Measurements from ENCODE around the gene TGFBR2. TPM values are rescaled to one million over a fixed set of nuclear protein-coding genes. Genes with fewer than 3 reads are reported as not detected.

The TGFBR2 gene
- total and polyA plus RNA-seq, 2 experiments from 2014 or later, result 135 to 188 TPM

DNA sequence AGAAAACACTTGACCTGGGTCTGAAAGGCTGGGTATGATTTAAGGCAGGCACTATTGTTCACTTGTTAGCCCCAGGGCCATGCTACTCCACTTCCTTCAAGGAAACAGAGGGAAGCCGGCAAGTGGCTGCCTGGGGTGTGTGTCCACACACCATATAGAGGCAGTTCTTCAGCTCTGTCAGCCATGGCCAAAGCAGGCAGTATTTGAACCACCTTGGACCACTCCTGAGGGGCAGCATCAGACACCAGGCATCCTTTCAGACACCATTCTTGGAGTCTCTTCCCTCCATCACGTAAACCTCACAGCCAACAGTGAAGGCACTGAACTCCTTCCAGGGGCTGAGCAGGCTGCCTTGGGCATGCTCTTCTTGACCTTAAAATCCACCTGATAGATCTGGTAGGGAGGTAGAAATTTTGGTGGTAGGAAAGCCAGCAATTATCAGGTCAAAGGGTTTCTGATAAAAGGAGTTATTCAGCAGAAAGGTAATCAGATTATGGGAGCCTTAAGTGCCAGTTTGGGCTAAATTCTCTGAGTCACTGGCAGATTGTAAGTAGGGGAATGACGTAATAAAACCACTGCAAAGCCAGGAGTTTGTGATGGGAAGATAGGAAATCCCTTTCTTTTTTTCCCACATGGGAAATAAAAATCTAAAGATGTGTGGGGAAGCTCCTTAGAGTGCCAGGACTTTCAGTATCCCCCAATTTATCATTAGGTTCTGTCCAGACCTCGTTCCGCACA is 20.2 kb downstream of the TGFBR2 start:
- Histone ChIP-seq H3K4me3 (no peak overlapping the region), H3K79me2 (ENCODE audit: insufficient read depth) (peaks cover 100% of the 10 kb centered on the region), H3F3A (ENCODE audit: insufficient read depth) (peaks cover 58% of the 10 kb centered on the region), H3K27me3 (replicated peaks; ENCODE audit: insufficient read depth) (no peaks in the 10 kb centered on the region), H3K36me3 (ENCODE audit: low read depth) (peaks cover 44% of the 10 kb centered on the region), H3K9ac (no peak overlapping the region), H3K4me1 (ENCODE audit: insufficient read depth) (peaks cover 68% of the 10 kb centered on the region), H3K27ac (peak overlapping the region; percentile 55), H3K9me2 (ENCODE audit: insufficient read depth) (no peaks in the 10 kb centered on the region), H4K20me1 (ENCODE audit: insufficient read depth) (no peaks in the 10 kb centered on the region), H2AFZ (no peak overlapping the region), H3K4me2 (ENCODE audit: unreplicated experiment) (peak overlapping the region; percentile 31), H3K9me3 (ENCODE audit: low read depth) (no peaks in the 10 kb centered on the region)
- 83 to 86% methylated on average over 5 of the region's 5 CpGs for WGBS, 2 experiments (ENCODE audit: low coverage in 1 of 2, low lambda C conversion rate in 2 of 2, missing lambda C conversion rate in 2 of 2)
- no peak for TF ChIP-seq EZH2phosphoT487 (IDR thresholded peaks at IDR 0.05; ENCODE audit: insufficient read depth, low read depth)
- TF ChIP-seq EZH2 (IDR thresholded peaks at IDR 0.05; ENCODE audit: insufficient read depth, poor library complexity, severe bottlenecking), result no peak
- peak; percentile 75 for DNase-seq
- in situ Hi-C loops (cut with MboI), result no loop called here

DNA sequence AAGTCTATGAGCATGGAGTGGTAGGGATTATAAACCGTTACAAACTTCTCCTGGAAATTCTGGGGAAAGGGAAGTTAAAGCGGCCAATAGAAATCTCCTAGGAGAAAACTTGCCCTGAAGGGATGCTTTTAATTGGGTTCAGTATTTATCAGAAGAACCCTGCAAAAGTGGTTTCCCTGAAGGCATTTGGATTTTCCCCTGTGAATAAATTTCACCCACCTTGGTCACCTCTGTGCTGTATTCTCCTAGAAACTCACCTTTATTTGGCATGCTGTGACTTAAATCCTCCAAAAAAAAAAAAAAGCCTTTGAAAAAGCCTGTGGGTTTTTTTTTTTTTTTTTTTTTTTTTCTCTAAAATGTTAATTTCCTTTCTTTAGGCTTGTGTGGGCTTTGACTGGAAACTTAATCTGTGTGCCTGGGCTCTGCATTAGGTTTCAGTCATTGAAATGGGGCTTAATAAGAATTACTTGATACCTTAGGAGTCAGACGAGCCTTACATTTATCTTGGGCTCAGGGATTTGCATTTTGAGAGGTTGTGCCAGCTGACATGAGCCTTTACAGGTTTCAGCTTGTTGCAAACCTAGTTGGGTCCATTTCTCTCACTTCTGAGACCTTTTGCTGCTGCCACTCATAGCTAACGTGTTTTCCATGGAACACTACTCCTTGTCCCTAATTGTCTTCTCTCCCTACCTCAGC is 22.0 kb downstream of the TGFBR2 start:
- Histone ChIP-seq H2AFZ (no peak overlapping the region), H3K27me3 (replicated peaks; ENCODE audit: insufficient read depth) (no peaks in the 10 kb centered on the region), H3K27ac (no peak overlapping the region), H3F3A (ENCODE audit: insufficient read depth) (peaks cover 68% of the 10 kb centered on the region), H3K36me3 (ENCODE audit: low read depth) (peaks cover 40% of the 10 kb centered on the region), H3K9me2 (ENCODE audit: insufficient read depth) (no peaks in the 10 kb centered on the region), H3K9ac (no peak overlapping the region), H4K20me1 (ENCODE audit: insufficient read depth) (no peaks in the 10 kb centered on the region), H3K4me2 (ENCODE audit: unreplicated experiment) (no peak overlapping the region), H3K79me2 (ENCODE audit: insufficient read depth) (peaks cover 100% of the 10 kb centered on the region), H3K4me1 (ENCODE audit: insufficient read depth) (peaks cover 70% of the 10 kb centered on the region), H3K4me3 (no peak overlapping the region), H3K9me3 (ENCODE audit: low read depth) (no peaks in the 10 kb centered on the region)
- TF ChIP-seq EZH2 (IDR thresholded peaks at IDR 0.05; ENCODE audit: insufficient read depth, poor library complexity, severe bottlenecking) (no peak), EZH2phosphoT487 (IDR thresholded peaks at IDR 0.05; ENCODE audit: insufficient read depth, low read depth) (no peak)
- WGBS, 2 experiments (ENCODE audit: low coverage in 1 of 2, low lambda C conversion rate in 2 of 2, missing lambda C conversion rate in 2 of 2), result 97 to 99% methylated on average over 4 of the region's 4 CpGs
- DNase-seq, result no peak
- in situ Hi-C loops (cut with MboI), result no loop called here

DNA sequence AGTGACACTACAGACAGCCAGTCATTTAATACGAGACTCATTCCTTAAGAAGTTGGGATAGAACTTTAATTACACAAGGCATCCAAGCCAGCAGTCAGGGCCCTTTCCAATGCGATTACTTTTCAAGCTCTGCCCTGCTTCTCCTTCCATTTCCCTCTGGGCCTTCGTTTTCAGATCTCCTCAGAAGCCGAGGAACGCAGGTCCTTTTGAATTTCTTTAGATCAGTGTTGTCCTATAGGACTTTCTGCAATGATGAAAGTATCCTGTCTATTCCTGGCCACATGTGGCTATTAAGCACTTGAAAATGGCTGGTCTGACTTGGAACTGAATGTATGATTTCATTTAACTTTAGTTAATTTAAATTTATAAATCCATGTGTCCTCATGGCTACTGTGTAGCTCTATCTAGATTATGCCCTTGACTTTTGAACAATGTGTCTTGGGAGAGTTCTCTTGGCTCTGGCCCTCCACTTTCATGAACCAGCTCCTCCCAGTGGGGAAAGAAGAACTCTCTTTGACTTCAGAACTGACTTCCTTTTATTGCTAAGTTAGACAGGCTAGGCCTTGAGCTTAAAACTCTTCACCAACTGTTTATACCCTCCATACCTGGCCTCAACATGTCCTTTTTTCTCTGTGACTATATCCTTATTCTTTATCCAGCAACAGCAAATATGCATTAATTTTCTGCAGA is 22.6 kb downstream of the TGFBR2 start:
- Histone ChIP-seq H3K4me2 (ENCODE audit: unreplicated experiment) (no peak overlapping the region), H3K4me3 (no peak overlapping the region), H3F3A (ENCODE audit: insufficient read depth) (peaks cover 71% of the 10 kb centered on the region), H3K4me1 (ENCODE audit: insufficient read depth) (peaks cover 64% of the 10 kb centered on the region), H3K9me3 (ENCODE audit: low read depth) (no peaks in the 10 kb centered on the region), H3K9ac (no peak overlapping the region), H3K36me3 (ENCODE audit: low read depth) (peaks cover 35% of the 10 kb centered on the region), H3K79me2 (ENCODE audit: insufficient read depth) (peaks cover 100% of the 10 kb centered on the region), H4K20me1 (ENCODE audit: insufficient read depth) (no peaks in the 10 kb centered on the region), H3K27ac (no peak overlapping the region), H3K27me3 (replicated peaks; ENCODE audit: insufficient read depth) (no peaks in the 10 kb centered on the region), H3K9me2 (ENCODE audit: insufficient read depth) (no peaks in the 10 kb centered on the region), H2AFZ (no peak overlapping the region)
- 97 to 100% methylated on average over 5 of the region's 5 CpGs for WGBS, 2 experiments (ENCODE audit: low coverage in 1 of 2, low lambda C conversion rate in 2 of 2, missing lambda C conversion rate in 2 of 2)
- in situ Hi-C loops (cut with MboI), result no loop called here
- no peak for DNase-seq
- TF ChIP-seq EZH2 (IDR thresholded peaks at IDR 0.05; ENCODE audit: insufficient read depth, poor library complexity, severe bottlenecking) (no peak), EZH2phosphoT487 (IDR thresholded peaks at IDR 0.05; ENCODE audit: insufficient read depth, low read depth) (no peak)

DNA sequence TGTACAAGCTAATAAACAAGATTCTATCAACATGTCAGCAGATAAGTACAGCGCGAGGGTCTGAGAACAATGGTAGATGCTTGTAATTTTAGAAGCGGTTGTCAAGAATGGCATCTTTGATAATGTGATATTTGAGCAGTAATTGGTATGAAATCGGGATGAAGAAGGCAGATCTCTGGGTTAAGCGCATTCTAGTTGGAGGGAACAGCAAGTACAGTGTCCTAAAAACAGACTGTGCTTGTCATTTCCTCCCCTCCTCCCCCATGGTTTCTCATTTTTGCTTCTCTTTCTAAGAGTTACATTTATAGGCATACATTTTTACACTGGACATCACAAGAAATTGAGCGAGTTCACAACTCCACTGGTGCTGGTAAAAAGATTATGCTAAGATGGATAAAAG is 23.3 kb downstream of the TGFBR2 start:
- in situ Hi-C loops (cut with MboI), result no loop called here
- no peak for TF ChIP-seq EZH2 (IDR thresholded peaks at IDR 0.05; ENCODE audit: insufficient read depth, poor library complexity, severe bottlenecking)
- TF ChIP-seq EZH2phosphoT487 (IDR thresholded peaks at IDR 0.05; ENCODE audit: insufficient read depth, low read depth), result no peak
- Histone ChIP-seq H3K27me3 (replicated peaks; ENCODE audit: insufficient read depth) (no peaks in the 10 kb centered on the region), H3K36me3 (ENCODE audit: low read depth) (peaks cover 35% of the 10 kb centered on the region), H2AFZ (no peak overlapping the region), H3K4me3 (no peak overlapping the region), H4K20me1 (ENCODE audit: insufficient read depth) (0 out of 2 replicates have a peak, but pooled peaks cover under 1% of the 10 kb centered on the region), H3K27ac (no peak overlapping the region), H3K9ac (no peak overlapping the region), H3K9me2 (ENCODE audit: insufficient read depth) (no peaks in the 10 kb centered on the region), H3K4me1 (ENCODE audit: insufficient read depth) (peaks cover 64% of the 10 kb centered on the region), H3K9me3 (ENCODE audit: low read depth) (no peaks in the 10 kb centered on the region), H3K79me2 (ENCODE audit: insufficient read depth) (peaks cover 100% of the 10 kb centered on the region), H3K4me2 (ENCODE audit: unreplicated experiment) (no peak overlapping the region), H3F3A (ENCODE audit: insufficient read depth) (peaks cover 74% of the 10 kb centered on the region)
- WGBS, 2 experiments (ENCODE audit: low coverage in 1 of 2, low lambda C conversion rate in 2 of 2, missing lambda C conversion rate in 2 of 2), result 97 to 98% methylated on average over 6 of the region's 6 CpGs
- DNase-seq, result no peak
